HG03196 (cell line): ENCODE measurements around the gene SHBG.
"Not testable (repeated sequence)": the region's sequence is repeated elsewhere in the genome, so short reads cannot be mapped to it uniquely, and the experiment has no call there.

Source experiments
- ATAC-seq: cut with Tn5 transposase; IDR thresholded peaks from one replicate; pipeline ENCODE4 v1.9.1; 2021; ENCODE audit not compliant: unreplicated experiment

Gene SHBG

GRCh38 chr17:7611635-7612293 is 18.2 kb upstream of the SHBG start:
- no peak for ATAC-seq

- no peak for ATAC-seq
These were observed 17.7 kb upstream of the SHBG start for GRCh38 chr17:7612294-7612640.

GRCh38 chr17:7613769-7614424 is 16.0 kb upstream of the SHBG start:
- ATAC-seq: no peak

- ATAC-seq: peak; percentile 89
These were observed 15.3 kb upstream of the SHBG start, which contains the start of gene FXR2 for GRCh38 chr17:7614425-7615264. FXR2 (minus strand) TSS chr17:7614897; CDS start chr17:7614532, 365 bp downstream.

GRCh38 chr17:7615265-7615747 is 14.6 kb upstream of the SHBG start:
- no peak for ATAC-seq

- ATAC-seq: no peak
These were observed 11.3 kb upstream of the SHBG start for GRCh38 chr17:7618608-7619007.

GRCh38 chr17:7620835-7621234 is 9.1 kb upstream of the SHBG start:
- no peak for ATAC-seq

- no peak for ATAC-seq
These were observed 6.3 kb upstream of the SHBG start for GRCh38 chr17:7623661-7624060.

GRCh38 chr17:7625749-7626148 is 4.2 kb upstream of the SHBG start:
- ATAC-seq: not testable (repeated sequence)

- ATAC-seq: no peak
These were observed 3.6 kb upstream of the SHBG start for GRCh38 chr17:7626307-7626706.

- no peak for ATAC-seq
These were observed 3.0 kb upstream of the SHBG start for GRCh38 chr17:7626956-7627249.

- peak; percentile 68 for ATAC-seq
These were observed 2.4 kb upstream of the SHBG start, which contains the start of gene SAT2 for GRCh38 chr17:7627250-7628121. SAT2 (minus strand) TSS chr17:7627821; CDS start chr17:7627635, 186 bp downstream.

- ATAC-seq: no peak
These were observed 1.8 kb downstream of the SHBG start for GRCh38 chr17:7631398-7632380.

GRCh38 chr17:7632492-7632894 is 2.6 kb downstream of the SHBG start:
- no peak for ATAC-seq

- no peak for ATAC-seq
These were observed 3.2 kb downstream of the SHBG start for GRCh38 chr17:7633093-7633492.

- ATAC-seq: no peak
These were observed 4.4 kb downstream of the SHBG start for GRCh38 chr17:7634384-7634783.

GRCh38 chr17:7636163-7636562 is 6.2 kb downstream of the SHBG start:
- ATAC-seq: no peak

- ATAC-seq: no peak
These were observed 10.8 kb downstream of the SHBG start for GRCh38 chr17:7640783-7641182.

- ATAC-seq: not testable (repeated sequence)
These were observed 11.7 kb downstream of the SHBG start for GRCh38 chr17:7641635-7642034.

GRCh38 chr17:7644775-7645174 is 14.8 kb downstream of the SHBG start:
- ATAC-seq: no peak
